IPS-NIHi7 (cell line): ENCODE measurements around the gene PRR5.
A peak's percentile ranks its signal among the peaks of the same experiment; 100 is the strongest.
"Not testable (repeated sequence)": the region's sequence is repeated elsewhere in the genome, so short reads cannot be mapped to it uniquely, and the experiment has no call there.

Experiments used
- DNase-seq: peaks from one replicate; pipeline ENCODE4 v3.0.0; 2012; ENCODE audit warnings: mixed read lengths; ENCODE audit errors: extremely low spot score

The PRR5 gene

DNA sequence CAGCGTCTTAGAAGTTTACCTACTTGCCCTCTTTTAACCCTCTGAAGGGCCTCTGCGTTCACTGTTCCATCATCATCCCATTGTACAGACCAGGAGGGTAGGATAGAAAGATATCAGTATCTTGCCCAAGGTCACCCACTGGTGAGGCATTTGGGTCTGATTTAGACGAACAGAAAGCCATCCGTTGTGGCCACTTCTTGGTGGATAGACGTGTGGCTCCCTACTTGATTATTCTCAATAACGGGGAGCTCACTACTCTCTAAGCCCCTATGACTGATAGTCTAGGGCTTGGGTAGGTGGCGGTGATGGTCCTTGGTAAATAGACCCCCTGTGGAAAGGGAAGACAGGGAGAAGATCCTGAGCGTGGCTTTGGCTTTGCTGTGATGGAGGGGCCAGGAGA, 28.6 kb upstream of the PRR5 start:
- DNase-seq, result no peak

DNA sequence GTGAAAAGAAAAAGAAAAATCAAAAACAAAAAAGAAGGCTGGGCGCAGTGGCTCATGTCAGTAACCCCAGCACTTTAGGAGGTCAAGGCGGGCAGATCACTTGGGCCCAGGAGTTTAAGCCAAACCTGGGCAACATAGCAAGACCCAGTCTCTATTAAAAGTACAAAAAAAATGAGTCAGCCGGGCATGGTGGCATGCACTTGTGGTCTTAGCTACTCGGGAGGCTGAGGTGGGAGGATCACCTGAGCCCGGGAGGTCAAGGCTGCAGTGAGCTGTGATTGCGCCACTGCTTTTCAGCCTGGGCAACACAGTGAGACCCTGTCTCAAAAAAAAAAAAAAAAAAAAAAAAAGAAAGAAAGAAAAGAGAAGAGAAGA, 26.0 kb upstream of the PRR5 start:
- DNase-seq, result not testable (repeated sequence)

DNA sequence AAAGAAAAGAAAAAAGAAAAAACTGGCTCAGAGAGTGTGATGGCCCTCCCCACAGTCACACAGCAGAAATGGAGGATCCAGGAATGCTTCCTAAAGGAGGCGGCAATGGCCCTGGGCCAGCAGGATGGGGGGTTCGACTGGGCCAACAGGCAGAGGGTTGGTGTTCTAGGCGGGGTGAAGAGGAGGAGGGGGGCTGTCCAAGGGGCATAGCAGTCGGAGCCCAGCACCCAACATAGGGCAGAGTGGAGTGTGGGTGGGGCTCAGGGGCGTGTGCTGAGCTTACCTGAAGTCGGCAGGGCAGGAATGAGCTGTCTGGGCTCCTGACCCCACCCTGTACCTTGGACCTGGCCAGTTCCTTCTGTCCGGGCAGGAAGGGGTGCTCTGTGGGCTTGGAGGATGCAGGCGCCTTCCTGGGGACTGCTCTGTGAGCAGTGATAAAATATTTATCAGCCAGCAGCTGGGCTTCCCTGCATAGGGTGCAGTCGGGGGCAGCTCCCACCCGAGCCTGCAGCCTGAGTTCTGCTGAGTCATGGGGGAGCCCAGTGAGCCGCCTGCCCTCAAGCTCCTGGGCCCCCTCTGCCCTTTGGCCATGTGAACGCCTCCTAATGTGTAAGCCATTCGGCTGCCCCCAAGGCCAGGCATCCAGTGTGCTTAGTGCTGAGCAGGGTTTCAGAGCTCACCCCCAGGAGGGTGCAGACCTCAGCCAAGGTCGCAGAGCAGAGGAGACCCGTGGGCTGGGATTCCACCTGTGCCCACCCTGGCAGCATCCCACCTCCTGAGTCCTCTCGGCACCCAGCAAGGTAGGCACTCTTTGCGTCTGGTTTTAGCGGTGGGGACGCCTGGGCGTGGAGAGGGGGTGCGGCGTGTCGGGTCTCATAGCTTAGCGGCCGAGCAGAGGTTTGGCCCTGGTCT, 25.3 kb upstream of the PRR5 start:
- DNase-seq, result no peak

DNA sequence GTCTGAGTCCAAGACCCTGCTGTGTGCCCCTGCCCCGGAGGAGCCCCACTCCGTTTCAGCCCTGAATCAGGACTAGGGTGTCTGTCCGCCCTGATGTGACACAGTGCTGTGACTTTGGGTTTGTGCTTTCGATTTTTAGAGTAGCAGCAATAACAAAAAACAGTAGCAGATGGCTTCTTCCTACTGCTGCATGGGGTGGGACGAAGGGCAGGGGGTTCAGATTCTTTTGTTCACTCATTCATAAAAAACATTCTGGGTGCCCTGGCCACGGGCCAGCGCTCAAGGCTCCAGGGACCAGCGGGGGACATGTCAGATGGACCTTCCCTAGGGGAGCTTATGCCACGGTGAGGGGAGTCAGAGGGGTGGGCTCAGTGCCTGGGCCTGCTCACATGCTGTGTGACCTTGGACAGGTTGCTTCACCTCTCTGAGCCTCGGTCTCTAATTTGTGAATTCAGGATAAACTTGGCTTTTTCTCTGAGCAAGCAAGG, 24.6 kb upstream of the PRR5 start:
- no peak for DNase-seq

DNA sequence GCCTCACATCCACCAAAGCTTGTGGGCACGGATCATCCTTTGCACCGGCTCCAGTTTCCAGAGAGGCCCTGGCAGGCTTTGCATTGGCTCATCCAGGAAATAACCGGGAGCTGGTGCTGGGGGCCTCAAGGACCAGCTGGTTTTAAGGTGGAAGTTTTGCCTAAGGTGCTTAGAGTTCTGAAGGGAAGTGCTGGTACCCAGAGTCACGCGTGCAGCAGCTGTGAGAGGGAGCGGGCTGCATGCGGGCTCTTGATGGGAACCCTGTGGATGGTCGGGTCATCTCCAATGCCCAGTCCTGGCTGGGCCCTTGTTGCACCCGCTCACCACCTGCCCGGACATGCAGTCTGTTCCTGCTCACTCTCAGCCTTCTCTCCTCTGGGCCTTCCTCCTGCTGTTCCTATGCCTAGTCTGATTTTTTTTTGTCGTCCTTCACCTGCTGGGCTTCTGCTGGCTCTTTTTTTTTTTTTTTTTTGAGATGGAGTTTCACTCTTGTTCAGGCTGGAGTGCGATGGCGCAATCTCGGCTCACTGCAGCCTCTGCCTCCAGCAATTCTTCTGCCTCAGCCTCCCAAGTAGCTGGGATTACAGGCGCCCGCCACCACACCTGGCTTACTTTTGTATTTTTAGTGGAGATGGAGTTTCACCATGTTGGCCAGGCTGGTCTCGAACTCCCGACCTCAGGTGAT, 24.0 kb upstream of the PRR5 start:
- DNase-seq, result no peak

DNA sequence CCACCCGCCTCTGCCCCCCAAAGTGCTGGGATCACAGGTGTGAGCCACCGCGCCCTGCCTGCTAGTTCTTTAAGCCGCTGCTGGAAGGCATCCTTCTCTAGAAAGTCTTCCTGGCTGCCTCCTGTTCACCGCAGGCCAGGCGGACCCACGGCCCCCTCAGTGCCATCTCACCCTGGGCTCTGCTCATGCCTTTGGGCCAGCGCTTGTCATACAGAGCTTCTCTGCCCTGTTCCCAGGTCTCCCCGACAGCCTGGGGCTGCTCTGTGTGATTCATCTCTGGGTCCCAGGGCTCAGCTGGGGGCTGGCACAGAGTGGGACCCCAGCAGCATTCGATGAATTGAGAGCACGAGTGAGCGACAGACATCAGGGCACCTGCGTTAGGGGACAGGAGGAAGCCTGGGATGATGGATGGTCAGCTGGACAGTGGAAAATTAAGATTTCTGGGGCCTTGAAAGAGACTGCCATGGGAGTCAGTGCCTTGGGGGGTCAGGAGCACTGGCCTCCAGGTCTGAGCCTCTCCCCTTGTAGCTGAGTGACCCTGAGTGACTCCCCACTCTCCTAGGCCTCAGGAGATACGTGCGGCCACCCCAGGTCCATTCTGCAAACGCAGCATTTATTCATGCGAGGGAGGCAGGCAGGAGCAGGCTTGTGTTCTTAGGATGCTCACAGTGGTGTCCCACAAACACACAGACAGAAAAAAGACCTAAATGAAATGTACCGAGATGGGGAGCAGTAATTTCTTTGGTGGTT, 23.3 kb upstream of the PRR5 start:
- DNase-seq, result no peak

DNA sequence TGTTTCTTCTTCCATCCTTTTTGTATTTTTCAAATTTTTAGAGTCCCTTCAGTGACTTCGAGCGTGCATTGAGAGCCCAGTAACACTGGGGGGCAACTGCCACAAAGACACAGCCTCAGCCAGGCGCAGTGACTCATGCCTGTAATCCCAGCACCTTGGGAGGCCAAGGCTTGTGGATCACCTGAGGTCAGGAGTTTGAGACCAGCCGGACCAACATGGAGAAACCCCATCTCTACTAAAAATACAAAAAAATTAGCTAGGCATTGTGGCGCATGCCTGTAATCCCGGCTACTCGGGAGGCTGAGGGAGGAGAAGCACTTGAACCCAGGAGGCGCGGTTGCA, 22.7 kb upstream of the PRR5 start:
- not testable (repeated sequence) for DNase-seq

DNA sequence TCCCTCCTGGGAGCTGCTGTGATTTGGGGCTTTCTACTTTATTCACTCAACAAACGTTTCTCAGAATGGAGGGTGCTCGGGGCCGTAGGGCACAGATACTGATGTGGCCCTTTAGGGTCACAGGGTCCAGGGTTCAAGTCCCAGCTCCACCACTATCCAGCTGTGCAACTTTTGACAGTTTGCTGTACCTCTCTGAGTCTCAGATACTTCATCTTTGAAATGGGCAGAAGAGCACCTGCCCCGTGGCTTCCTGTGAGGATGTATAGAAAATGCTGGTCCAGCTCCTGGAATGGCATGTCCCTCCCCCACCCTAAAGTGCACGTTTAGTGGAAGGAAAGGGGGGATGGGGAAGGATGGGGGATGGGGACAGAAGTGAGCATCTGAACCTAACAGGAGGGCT, 21.9 kb upstream of the PRR5 start:
- DNase-seq, result no peak

DNA sequence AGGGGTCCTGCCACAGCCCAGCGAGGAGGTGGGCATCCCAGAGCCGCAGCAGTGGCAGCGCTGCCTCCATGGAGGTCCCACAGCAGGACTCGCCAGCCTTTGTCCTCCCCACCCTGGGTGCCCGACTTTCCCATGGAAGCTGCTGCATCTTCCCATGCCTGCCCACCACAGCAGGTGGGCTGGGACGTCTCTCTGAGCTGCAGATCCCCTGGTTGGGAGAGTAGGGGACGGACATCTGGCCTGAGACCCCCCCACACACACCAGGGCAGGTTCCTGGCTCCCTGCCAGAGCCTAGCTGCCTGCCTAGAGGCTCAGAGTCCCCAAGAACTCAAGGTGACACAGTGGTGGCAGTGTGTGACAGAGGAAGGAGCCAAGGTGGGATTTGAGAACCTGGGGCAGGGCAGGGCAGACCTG, 21.5 kb upstream of the PRR5 start:
- no peak for DNase-seq

DNA sequence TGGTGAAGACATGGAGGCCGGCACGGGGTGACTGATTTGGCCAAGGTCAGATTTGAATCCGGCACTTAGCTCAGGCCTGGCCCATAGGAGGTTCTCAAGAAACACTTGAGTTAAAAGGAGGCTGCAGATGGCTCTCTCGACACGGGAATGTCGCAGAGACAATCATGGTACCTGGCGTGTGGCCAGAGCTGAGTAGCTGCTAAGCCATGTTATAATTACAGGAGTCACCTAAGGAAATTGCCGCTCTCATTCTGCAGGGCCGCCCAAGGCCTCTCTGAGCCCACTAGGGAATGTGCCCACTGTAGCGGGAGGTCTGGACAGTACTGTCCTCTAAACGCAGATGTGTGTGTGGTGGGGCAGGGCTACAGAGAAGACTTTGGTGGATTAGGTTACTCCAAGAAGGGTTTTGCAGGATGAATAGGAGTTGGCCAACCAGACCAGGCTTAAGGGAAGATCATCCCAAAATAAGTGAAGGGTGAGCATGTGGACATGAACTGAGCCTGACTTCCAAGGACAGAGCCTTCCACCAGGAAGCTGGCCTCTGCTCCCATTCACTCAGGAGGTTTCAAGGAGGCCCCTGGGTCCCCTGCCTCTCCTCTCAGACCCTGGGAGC, 19.3 kb upstream of the PRR5 start:
- no peak for DNase-seq

DNA sequence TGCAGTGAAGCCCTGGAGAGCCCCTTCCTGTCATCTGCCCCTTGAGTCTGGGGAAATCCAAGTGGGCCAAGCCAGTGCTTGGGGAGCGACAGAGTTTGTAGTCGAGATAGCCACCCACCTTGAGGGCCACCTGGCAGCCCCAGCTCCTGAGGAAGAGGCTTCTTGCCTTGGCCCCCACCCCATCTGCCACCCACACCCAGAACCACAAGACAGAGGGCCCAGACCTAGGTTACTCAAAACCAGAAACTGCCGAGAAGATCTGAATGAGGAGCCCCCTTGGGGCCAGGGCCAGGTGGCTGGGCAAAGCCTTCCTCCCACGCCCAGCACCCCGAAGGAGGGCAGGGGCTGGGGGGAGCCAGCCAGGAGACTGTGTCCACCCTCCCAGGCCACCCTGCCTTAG, 18.8 kb upstream of the PRR5 start:
- DNase-seq, result no peak

DNA sequence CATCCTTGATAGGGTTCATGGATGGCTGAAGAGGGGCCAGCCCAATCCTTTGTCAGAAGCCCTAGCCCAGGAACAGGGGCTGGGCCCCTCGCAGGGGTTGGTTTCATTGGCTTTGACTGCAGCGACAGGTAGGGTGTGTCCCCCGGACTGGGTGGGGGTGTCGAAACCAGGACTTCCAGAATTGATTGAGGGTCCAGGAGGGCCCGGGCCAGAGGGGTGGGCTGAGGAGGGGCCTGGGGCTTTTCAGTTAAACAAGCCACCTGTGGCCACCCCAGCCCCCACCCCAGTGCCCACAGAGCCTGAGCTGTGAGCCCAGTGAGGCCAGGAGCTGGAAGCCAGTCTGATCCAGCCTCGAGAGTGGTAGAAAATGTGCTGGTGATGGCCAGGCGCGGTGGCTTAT, 18.1 kb upstream of the PRR5 start:
- no peak for DNase-seq

DNA sequence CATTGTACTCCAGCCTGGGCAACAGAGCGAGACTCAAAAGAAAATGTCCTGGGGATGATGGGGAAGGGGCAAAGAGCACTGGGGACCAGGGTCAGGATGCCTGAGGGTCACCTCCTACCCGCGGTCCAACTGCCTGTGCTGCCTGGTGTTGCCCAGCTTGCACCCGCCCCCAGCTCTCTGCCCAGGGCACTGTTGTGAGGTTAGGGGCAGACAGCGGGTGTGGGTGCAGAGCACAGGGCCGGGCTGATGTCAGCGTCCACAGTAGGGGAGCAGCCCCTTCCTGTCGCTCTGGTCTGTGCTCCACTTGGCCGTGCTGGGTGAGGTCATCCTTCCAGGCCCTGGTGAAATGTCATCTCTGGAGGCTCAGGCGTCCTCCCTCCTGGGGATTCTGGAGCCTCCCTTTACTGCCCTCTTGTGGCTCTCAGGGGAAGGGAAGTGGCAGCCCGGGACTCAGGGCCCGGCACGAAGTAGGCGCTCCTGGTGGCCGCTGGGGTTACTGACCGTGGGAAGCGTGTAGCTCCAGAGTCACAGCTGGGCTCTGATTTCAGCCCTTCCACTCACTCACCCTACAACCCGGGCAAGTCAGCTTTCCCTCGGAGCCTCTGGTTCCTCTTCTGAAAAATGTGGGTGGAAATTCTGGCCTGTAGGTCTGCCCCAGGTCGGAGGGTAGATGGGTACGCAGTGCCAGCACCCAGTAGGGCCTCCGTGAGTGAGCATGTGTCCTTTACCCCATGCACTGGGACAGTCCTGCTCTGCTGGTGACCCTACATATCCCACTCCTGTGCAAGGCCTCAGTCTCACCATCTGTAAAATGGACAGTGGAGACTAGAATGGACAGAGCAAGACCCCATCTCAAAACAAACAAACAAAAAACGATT, 17.3 kb upstream of the PRR5 start:
- DNase-seq, result peak; percentile 91

DNA sequence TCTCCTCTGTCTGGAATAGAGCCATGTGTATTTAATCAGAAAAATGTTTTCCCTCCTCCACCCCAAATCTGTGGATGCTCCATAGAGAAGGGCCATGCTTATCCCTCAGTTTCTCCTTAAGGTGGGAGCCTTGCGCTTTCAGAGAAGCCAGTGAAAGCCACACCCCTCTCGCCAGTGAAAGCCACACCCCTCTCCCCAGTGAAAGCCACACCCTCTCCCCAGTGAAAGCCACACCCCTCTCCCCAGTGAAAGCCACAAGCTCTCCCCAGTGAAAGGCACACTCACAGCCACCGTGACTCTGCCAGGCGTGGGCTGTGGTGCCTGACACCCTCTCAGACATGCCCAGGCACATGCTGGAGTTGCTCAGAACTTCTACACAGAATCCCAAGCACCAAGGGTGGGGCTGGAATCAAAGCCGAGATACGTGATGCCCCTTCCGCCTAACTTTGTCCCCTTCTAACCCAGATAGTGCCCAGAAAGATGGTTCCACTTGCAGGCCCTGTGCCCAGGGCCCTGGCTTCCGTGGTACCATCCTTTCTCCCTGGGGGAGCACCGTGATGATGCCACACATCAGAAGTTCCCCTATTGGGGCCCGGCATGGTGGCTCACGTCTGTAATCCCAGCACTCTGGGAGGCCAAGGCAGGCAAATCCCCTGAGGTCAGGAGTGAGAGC, 16.5 kb upstream of the PRR5 start:
- peak; percentile 61 for DNase-seq

DNA sequence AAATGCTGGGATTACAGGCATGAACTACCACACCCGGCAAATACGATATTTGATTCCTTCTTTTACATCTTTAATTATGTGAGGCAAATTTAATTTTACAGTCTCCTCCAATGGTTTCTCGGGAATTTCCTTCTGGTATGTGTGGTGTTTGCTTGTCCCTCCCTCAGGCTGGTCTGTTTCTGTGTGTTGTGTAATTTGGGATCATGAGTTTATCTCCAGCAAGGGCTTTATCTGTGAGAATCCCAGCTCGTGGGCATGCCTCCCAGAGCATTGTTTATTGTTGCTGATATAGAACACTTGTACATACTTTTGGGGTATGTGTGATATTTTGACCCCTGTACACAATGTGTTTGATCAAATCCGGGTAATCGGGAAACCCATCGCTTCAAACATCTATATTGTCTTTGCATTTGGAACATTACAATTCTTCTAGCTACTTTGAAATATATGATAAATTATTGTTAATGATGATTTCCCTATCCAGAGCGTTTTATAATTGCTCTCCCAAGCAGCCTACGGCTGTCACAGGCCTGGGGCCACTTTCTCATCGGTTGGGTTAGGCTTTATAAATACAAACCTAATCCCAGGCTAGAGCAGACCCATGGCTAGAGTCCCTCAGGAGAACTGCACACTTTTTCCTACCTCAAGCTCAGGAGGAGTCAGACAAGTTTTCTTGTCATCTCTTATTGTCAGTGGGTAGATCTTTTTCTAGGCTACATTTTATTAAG, 15.0 kb upstream of the PRR5 start:
- no peak for DNase-seq

DNA sequence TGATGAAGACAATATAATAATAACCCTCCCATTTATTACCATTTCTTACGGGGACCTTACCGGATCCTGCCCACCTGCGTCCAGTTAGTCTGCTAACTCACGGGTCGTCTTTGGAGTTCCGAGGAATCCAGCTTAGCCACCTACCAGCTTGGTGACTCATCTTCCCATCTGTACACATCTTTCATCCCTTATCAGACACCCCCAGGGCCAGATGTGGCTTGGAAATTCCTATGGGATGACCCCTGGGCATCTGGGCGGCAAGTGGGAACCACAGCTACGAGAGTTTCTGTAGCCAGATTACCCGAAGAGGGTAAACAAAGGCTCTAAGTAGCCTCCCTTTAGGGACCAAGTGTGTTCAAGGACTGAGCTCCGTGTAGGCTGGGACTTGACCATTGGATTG, 12.8 kb upstream of the PRR5 start:
- DNase-seq, result no peak

DNA sequence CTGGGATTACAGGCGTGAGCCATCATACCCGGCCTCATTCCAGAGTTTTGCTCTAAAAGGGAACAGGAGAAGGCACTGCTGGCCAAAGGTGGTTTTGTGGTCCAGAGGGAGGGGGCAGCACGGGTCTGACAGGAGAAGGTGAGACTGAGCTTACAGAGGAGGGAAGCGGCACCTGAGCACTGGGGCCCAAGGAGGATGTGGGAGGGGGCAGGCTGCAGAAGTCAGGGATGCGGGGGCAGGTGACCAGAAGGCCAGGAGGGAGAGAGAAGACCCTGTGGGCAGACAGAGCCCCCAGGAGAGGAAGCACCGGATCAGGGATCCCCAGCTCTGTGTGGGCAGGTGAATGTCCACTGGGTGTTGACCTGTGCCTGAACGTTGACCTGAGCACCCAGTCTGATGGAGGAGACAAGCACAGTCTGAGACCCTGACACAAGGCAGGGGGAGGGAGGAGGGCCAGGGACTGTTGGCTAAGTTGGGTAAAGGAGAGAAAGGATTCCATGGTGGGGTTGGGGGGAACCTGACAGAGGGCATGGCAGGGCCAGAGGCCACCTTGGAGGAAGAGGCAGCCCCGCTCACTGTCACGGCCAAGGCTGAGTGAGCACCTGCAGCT, 12.0 kb upstream of the PRR5 start:
- DNase-seq, result no peak

DNA sequence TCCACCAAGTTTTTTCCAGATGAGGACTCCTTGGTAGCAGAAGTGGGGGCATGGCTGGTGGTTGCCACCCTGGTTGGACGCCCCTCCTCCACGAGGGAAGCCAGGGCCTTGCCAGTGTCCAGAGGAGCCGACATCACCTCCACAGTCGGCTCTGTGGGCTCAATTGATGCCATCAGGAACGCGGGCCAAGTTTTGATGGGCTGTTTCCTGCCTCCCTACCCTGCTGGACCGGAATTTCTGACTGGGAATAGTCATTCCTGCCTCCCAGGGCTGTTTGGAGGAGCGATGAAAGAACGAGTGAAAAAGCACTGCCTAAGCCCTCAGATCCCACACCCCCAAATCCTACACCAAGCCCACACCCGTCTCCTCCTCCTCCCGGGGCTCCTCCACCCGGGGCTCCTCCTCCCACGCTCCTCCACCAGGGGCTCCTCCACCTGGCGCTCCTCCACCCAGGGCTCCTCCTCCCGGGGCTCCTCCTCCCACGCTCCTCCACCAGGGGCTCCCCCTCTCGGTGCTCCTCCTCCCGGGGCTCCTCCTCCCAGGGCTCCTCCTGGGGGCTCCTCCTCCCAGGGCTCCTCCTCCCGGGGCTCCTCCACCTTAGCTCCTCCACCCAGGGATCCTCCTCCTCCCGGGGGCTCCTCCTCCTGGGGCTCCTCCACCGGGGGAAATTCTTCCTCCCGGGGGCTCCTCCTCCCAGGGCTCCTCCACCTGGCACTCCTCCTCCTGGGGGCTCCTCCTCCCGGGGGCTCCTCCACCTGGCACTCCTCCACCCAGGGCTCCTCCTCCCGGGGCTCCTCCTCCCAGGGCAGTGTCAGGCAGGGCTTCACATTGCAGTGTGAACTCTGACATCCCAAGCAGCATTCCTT, 10.0 kb upstream of the PRR5 start:
- no peak for DNase-seq

DNA sequence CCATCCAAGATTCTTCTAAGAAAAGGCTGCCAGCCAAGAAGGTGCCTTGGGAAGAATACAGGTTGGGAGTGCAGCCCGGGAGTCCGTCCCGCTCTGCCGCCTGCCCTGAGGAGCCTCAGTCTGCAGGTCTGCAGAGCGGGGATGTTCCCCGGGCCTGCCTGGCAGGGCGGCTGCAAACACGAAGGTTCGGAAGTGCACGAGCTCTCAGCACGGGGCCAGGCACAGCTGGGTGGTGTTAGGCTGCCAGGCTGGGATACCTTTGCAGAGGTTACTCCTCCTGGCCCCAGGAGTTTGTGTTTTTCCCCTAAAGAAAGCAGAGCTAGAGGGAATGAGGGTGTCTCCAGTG, 9.4 kb upstream of the PRR5 start:
- no peak for DNase-seq
